ENCODE results near the gene DIAPH3. TPM values are rescaled to one million over a fixed set of nuclear protein-coding genes. Genes with fewer than 3 reads are reported as not detected.
"Not testable (repeated sequence)": the region's sequence is repeated elsewhere in the genome, so short reads cannot be mapped to it uniquely, and the experiment has no call there.

The DIAPH3 gene
- total and polyA plus RNA-seq, 2 of the 4 experiments (the other 2 are of a cell fraction): 8.9 to 9.3 TPM

DNA sequence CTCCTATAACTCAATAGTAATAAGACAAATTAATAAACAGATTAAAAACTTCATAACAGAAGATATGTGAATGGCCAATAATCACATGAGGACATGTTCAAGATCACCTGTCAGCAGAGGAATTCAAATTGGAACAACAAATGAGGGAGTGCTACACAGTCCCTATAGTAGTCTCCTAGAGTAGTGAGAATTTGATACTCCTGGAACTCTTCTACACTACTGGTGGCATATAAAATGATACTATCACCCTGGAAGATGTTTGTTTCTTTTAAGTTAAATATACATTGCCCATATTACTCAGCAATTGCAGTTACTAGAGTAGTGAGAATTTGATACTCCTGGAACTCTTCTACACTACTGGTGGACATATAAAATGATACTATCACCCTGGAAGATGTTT is 115.4 kb downstream of the DIAPH3 start:
- H3K56ac ChIP-seq (ENCODE audit: extremely low read depth, insufficient read depth, low read length); H2BK15ac ChIP-seq (ENCODE audit: low read depth, low read length); CTCF ChIA-PET; H3K27ac ChIP-seq (ENCODE audit: insufficient read depth, low read length); BruUV-seq (replicated peaks); dilution Hi-C loops (cut with HindIII; ENCODE audit: low sequenced_read_pairs, unreplicated experiment); in situ Hi-C loops (cut with MboI; ENCODE audit: low sequenced_read_pairs); H3K4me2 ChIP-seq (ENCODE audit: low read depth, low read length); H3K14ac ChIP-seq (replicated peaks; ENCODE audit: low read depth, low read length); H2AK5ac ChIP-seq (ENCODE audit: low read depth, low read length); H4K20me1 ChIP-seq (ENCODE audit: insufficient read depth, low read length); H3K4me1 ChIP-seq (ENCODE audit: control insufficient read depth, insufficient read depth, low read length); H3K36me3 ChIP-seq (ENCODE audit: control insufficient read depth, insufficient read depth, low read length); H3K4me3 ChIP-seq (ENCODE audit: insufficient read depth, low read depth, low read length); H3K9me3 ChIP-seq (ENCODE audit: control insufficient read depth, insufficient read depth, low read length); H3K18ac ChIP-seq (ENCODE audit: low read depth, low read length); H4K91ac ChIP-seq (ENCODE audit: insufficient read depth, low read depth, low read length); H3K4ac ChIP-seq (ENCODE audit: low read depth, low read length); H2BK20ac ChIP-seq (ENCODE audit: low read depth, low read length); H2BK5ac ChIP-seq (ENCODE audit: low read depth, low read length, poor library complexity, severe bottlenecking); H2BK120ac ChIP-seq (ENCODE audit: low read depth, low read length); H3K23ac ChIP-seq (ENCODE audit: low read depth, low read length); H2AK9ac ChIP-seq (replicated peaks; ENCODE audit: low read depth, low read length, poor library complexity); H3K9ac ChIP-seq (ENCODE audit: low read depth, low read length); H3K27me3 ChIP-seq (ENCODE audit: control insufficient read depth, insufficient read depth, low read length); H4K8ac ChIP-seq (ENCODE audit: low read depth in 2 of 2, low read length in 2 of 2); POLR2A ChIA-PET (ENCODE audit: unreplicated experiment); H2AFZ ChIP-seq (replicated peaks; ENCODE audit: low read length, poor library complexity); intact Hi-C loops (cut with micrococcal nuclease); H4K5ac ChIP-seq (ENCODE audit: low read depth, low read length); H3K9me1 ChIP-seq (ENCODE audit: insufficient read depth, low read length): not testable (repeated sequence)
- DNase-seq (peak; percentile 17), ATAC-seq (ENCODE audit: low read depth) (peak; percentile 74)
- H3K79me1 ChIP-seq (ENCODE audit: low read depth in 1 of 2, low read length in 2 of 2): peaks cover 19 to 22% of the 10 kb centered on the region in 2 experiments
